Liver (tissue), 9 donors: ENCODE results near the gene EIF5B. TPM values are rescaled to one million over a fixed set of nuclear protein-coding genes. Genes with fewer than 3 reads are reported as not detected.

Source experiments
- DNase-seq: peaks from one replicate; pipeline ENCODE4 v3.0.0-alpha.2; 2017; ENCODE audit warnings: low spot score
- H3K27ac ChIP-seq, 2 donors: one replicate each; pipeline ENCODE4 v1.7.0; 2013; ENCODE audit warnings: inconsistent platforms in 2 of 2, low read length in 2 of 2, control low read depth in 1 of 2, low read depth in 1 of 2, mild to moderate bottlenecking in 1 of 2
- H3K27me3 ChIP-seq, 4 donors: one replicate each; pipeline versions ENCODE4 v1.6.1 to v1.7.0; 2013; ENCODE audit warnings: low read length in 3 of 4, inconsistent platforms in 1 of 4, mild to moderate bottlenecking in 1 of 4, moderate library complexity in 1 of 4; ENCODE audit not compliant: control insufficient read depth in 4 of 4, insufficient read depth in 4 of 4
- H3K36me3 ChIP-seq, 4 donors: one replicate each; pipeline versions ENCODE4 v1.6.1 to v1.7.0; 2013; ENCODE audit warnings: low read length in 3 of 4, mild to moderate bottlenecking in 3 of 4, low read depth in 1 of 4, moderate library complexity in 1 of 4; ENCODE audit not compliant: control insufficient read depth in 4 of 4, insufficient read depth in 3 of 4
- H3K4me1 ChIP-seq, 4 donors: one replicate each; pipeline versions ENCODE4 v1.6.1 to v1.7.0; 2013; ENCODE audit warnings: low read length in 3 of 4, mild to moderate bottlenecking in 3 of 4, moderate library complexity in 1 of 4; ENCODE audit not compliant: control insufficient read depth in 4 of 4, insufficient read depth in 4 of 4
- H3K4me3 ChIP-seq, 3 donors: one replicate each; pipeline versions ENCODE4 v1.6.1 to v1.7.0; 2013; ENCODE audit warnings: low read length in 3 of 3, control low read depth in 1 of 3, low read depth in 1 of 3, mild to moderate bottlenecking in 1 of 3
- H3K9ac ChIP-seq, 2 donors: one replicate each; pipeline ENCODE4 v1.7.0; 2013; ENCODE audit warnings: low read length in 2 of 2, mild to moderate bottlenecking in 2 of 2, moderate library complexity in 2 of 2, control low read depth in 1 of 2, low read depth in 1 of 2
- H3K9me3 ChIP-seq, 4 donors: one replicate each; pipeline versions ENCODE4 v1.6.1 to v1.7.0; 2013; ENCODE audit warnings: low read length in 3 of 4; ENCODE audit not compliant: control insufficient read depth in 4 of 4
- ATF3 ChIP-seq: IDR thresholded peaks from 2 replicates; pipeline ENCODE4 v1.6.1; 2016; ENCODE audit warnings: antibody characterized with exemption
- CTCF ChIP-seq: fragments of 150-350 bp; IDR thresholded peaks from 2 replicates; pipeline ENCODE4 v1.5.1; 2017; ENCODE audit warnings: improper control_type of control experiment, low read depth, low read length; ENCODE audit not compliant: missing input control
- EGR1 ChIP-seq, 2 donors: IDR thresholded peaks; 2 replicates each; pipeline ENCODE4 v1.6.1; 2016 to 2018; ENCODE audit warnings: antibody characterized with exemption in 2 of 2, low read depth in 2 of 2
- FOXA1 ChIP-seq: IDR thresholded peaks from 2 replicates; pipeline ENCODE4 v1.6.1; 2016; ENCODE audit warnings: antibody characterized with exemption
- FOXA2 ChIP-seq: IDR thresholded peaks from 2 replicates; pipeline ENCODE4 v1.6.1; 2016; ENCODE audit warnings: antibody characterized with exemption
- GABPA ChIP-seq, 2 donors: IDR thresholded peaks in 1 of 2; conservative IDR thresholded peaks in 1 of 2; 2 replicates each; pipeline ENCODE4 v1.6.1; 2016; ENCODE audit warnings: antibody characterized with exemption in 2 of 2, mild to moderate bottlenecking in 1 of 2, moderate library complexity in 1 of 2
- HNF4A ChIP-seq, 2 donors: conservative IDR thresholded peaks; 2 replicates each; pipeline ENCODE4 v1.6.1; 2016; ENCODE audit warnings: antibody characterized with exemption in 2 of 2, mild to moderate bottlenecking in 2 of 2
- JUND ChIP-seq, 2 donors: IDR thresholded peaks; 2 replicates each; pipeline ENCODE4 v1.6.1; 2016; ENCODE audit warnings: antibody characterized with exemption in 2 of 2
- NR2F2 ChIP-seq: IDR thresholded peaks from 2 replicates; pipeline ENCODE4 v1.6.1; 2016; ENCODE audit warnings: antibody characterized with exemption
- RAD21 ChIP-seq, 2 donors: IDR thresholded peaks; 2 replicates each; pipeline ENCODE4 v1.6.1; 2016; ENCODE audit warnings: antibody characterized with exemption in 2 of 2, mild to moderate bottlenecking in 2 of 2
- REST ChIP-seq: IDR thresholded peaks from 2 replicates; pipeline ENCODE4 v1.6.1; 2016; ENCODE audit warnings: antibody characterized with exemption, mild to moderate bottlenecking
- RXRA ChIP-seq, 2 donors: IDR thresholded peaks; 2 replicates each; pipeline ENCODE4 v1.6.1; 2017 to 2018; ENCODE audit warnings: antibody characterized with exemption in 2 of 2, mild to moderate bottlenecking in 1 of 2
- TAF1 ChIP-seq: conservative IDR thresholded peaks from 2 replicates; pipeline ENCODE4 v1.6.1; 2016; ENCODE audit warnings: antibody characterized with exemption, mild to moderate bottlenecking
- YY1 ChIP-seq: IDR thresholded peaks from 2 replicates; pipeline ENCODE4 v1.6.1; 2016; ENCODE audit warnings: antibody characterized with exemption, mild to moderate bottlenecking
- ZBTB33 ChIP-seq: IDR thresholded peaks from 2 replicates; pipeline ENCODE4 v1.6.1; 2016; ENCODE audit warnings: antibody characterized with exemption
- WGBS: extraction: QIAGEN DNeasy Blood & Tissue Kit; methylation state at CpG from one replicate; pipeline ENCODE4 v1.1.7; 2013; 5-methylcytosine and 5-hydroxymethylcytosine counted together
- polyA plus RNA-seq, 2 donors: library from polyadenylated mRNA; stranded (reverse) in 1 of 2; unstranded in 1 of 2; fragments of 200-250 nt in 1 of 2; fragments of >200 nt in 1 of 2; fragmentation: Nextera tagmentation in 1 of 2; extraction: Ambion mirVana in 1 of 2; gene quantifications; one replicate each; pipeline versions ENCODE4 v1.2.1 to v1.2.3, GENCODE V29; 2013 to 2015
- total RNA-seq, 2 donors: library from RNA; depleted of rRNA; stranded (reverse); fragments of >200 nt; gene quantifications; one replicate each; pipeline ENCODE4 v1.2.3, GENCODE V29; 2014
- donor health status: healthy.
- donor health status: healthy.
- donor health status: healthy.
- donor health status: healthy.
- donor health status: healthy.

Gene EIF5B
- total and polyA plus RNA-seq, 4 donors, result 10.2 to 23.7 (median 17.7) TPM

GRCh38 chr2:99406137-99406536, 68.9 kb downstream of the EIF5B start:
- H3K4me3 ChIP-seq, result no peak overlapping the region
- no peak overlapping the region for H3K27ac ChIP-seq
- no peak for DNase-seq
- no peaks in the 10 kb centered on the region for H3K27me3 ChIP-seq
- TF ChIP-seq EGR1 (IDR thresholded peaks at IDR 0.05; ENCODE audit: low read depth in 2 of 2) (no peak), FOXA2 (no peak), FOXA1 (no peak), ATF3 (no peak), GABPA (IDR thresholded peaks at IDR 0.05 in 1 of 2, conservative IDR thresholded peaks at IDR 0.05 in 1 of 2) (no peak), RAD21 (IDR thresholded peaks at IDR 0.05) (no peak), HNF4A (conservative IDR thresholded peaks at IDR 0.05) (no peak), REST (no peak), JUND (IDR thresholded peaks at IDR 0.05) (no peak), NR2F2 (no peak), CTCF (no peak), RXRA (IDR thresholded peaks at IDR 0.05) (no peak), YY1 (no peak), TAF1 (no peak)
- H3K36me3 ChIP-seq, result peaks cover 3 to 64% (median 40%) of the 10 kb centered on the region in 4 donors
- H3K4me1 ChIP-seq, result peaks cover 0 to 20% (median 13%) of the 10 kb centered on the region in 4 donors
- no peaks in the 10 kb centered on the region for H3K9me3 ChIP-seq
- no peak overlapping the region for H3K9ac ChIP-seq
- 97% methylated on average over 6 of the region's 6 CpGs for WGBS

GRCh38 chr2:99410276-99410675, 73.1 kb downstream of the EIF5B start:
- Histone ChIP-seq H3K4me1 (peaks cover 0 to 3% (median 1%) of the 10 kb centered on the region in 4 donors), H3K9ac (no peak overlapping the region), H3K27ac (no peak overlapping the region), H3K27me3 (no peaks in the 10 kb centered on the region), H3K4me3 (no peak overlapping the region), H3K36me3 (peaks cover 0 to 52% (median 31%) of the 10 kb centered on the region in 4 donors), H3K9me3 (no peaks in the 10 kb centered on the region)
- 87% methylated on average over 4 of the region's 4 CpGs for WGBS
- no peak for DNase-seq
- TF ChIP-seq TAF1 (no peak), YY1 (no peak), FOXA2 (no peak), REST (no peak), RAD21 (IDR thresholded peaks at IDR 0.05) (no peak), ZBTB33 (no peak), RXRA (IDR thresholded peaks at IDR 0.05) (no peak)
